ENCODE data around the gene CDH8. TPM values are rescaled to one million over a fixed set of nuclear protein-coding genes. Genes with fewer than 3 reads are reported as not detected.

The CDH8 gene, protein sequence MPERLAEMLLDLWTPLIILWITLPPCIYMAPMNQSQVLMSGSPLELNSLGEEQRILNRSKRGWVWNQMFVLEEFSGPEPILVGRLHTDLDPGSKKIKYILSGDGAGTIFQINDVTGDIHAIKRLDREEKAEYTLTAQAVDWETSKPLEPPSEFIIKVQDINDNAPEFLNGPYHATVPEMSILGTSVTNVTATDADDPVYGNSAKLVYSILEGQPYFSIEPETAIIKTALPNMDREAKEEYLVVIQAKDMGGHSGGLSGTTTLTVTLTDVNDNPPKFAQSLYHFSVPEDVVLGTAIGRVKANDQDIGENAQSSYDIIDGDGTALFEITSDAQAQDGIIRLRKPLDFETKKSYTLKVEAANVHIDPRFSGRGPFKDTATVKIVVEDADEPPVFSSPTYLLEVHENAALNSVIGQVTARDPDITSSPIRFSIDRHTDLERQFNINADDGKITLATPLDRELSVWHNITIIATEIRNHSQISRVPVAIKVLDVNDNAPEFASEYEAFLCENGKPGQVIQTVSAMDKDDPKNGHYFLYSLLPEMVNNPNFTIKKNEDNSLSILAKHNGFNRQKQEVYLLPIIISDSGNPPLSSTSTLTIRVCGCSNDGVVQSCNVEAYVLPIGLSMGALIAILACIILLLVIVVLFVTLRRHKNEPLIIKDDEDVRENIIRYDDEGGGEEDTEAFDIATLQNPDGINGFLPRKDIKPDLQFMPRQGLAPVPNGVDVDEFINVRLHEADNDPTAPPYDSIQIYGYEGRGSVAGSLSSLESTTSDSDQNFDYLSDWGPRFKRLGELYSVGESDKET
- total RNA-seq, result not detected

GRCh38 chr16:62036101-62036801 is at the start of gene CDH8:
TSS of gene CDH8 (minus strand) at chr16:62036438. CDS start at chr16:62021403, 15,035 bp downstream.
- no peaks in the 10 kb centered on the region for H3K9me3 ChIP-seq
- H3K4me1 ChIP-seq, result peaks cover 0 to 4% of the 10 kb centered on the region in 2 donors
- H3K27ac ChIP-seq, result peak within 1 kb of the TSS in 1 of 2 donors; percentile 9
- H3K4me3 ChIP-seq, result peak within 1 kb of the TSS; percentile 26 to 79
- intact Hi-C loops (cut with DNase I), result loop anchor here (10.0 kb wide), 2 partner anchors 91 to 241 kb away; no protein-coding TSS in a partner anchor
- peak in 1 of 2 donors; percentile 63 for DNase-seq (ENCODE audit: low spot score in 2 of 2)
- H3K36me3 ChIP-seq, result no peaks in the 10 kb centered on the region
- TF ChIP-seq, protein P1, sequence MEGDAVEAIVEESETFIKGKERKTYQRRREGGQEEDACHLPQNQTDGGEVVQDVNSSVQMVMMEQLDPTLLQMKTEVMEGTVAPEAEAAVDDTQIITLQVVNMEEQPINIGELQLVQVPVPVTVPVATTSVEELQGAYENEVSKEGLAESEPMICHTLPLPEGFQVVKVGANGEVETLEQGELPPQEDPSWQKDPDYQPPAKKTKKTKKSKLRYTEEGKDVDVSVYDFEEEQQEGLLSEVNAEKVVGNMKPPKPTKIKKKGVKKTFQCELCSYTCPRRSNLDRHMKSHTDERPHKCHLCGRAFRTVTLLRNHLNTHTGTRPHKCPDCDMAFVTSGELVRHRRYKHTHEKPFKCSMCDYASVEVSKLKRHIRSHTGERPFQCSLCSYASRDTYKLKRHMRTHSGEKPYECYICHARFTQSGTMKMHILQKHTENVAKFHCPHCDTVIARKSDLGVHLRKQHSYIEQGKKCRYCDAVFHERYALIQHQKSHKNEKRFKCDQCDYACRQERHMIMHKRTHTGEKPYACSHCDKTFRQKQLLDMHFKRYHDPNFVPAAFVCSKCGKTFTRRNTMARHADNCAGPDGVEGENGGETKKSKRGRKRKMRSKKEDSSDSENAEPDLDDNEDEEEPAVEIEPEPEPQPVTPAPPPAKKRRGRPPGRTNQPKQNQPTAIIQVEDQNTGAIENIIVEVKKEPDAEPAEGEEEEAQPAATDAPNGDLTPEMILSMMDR (IDR thresholded peaks at IDR 0.05), result no peak
- H3K27me3 ChIP-seq, result no peaks in the 10 kb centered on the region

- intact Hi-C loops (cut with DNase I), result no loop called here
- TF ChIP-seq, protein P1 (IDR thresholded peaks at IDR 0.05), result no peak
- Histone ChIP-seq H3K27ac (no peak overlapping the region), H3K4me3 (no peak overlapping the region), H3K9me3 (no peaks in the 10 kb centered on the region), H3K27me3 (no peaks in the 10 kb centered on the region), H3K4me1 (no peaks in the 10 kb centered on the region), H3K36me3 (no peaks in the 10 kb centered on the region)
- DNase-seq (ENCODE audit: low spot score in 2 of 2), result no peak
These were observed 43.0 kb upstream of the CDH8 start for GRCh38 chr16:62079236-62079635.

DNA sequence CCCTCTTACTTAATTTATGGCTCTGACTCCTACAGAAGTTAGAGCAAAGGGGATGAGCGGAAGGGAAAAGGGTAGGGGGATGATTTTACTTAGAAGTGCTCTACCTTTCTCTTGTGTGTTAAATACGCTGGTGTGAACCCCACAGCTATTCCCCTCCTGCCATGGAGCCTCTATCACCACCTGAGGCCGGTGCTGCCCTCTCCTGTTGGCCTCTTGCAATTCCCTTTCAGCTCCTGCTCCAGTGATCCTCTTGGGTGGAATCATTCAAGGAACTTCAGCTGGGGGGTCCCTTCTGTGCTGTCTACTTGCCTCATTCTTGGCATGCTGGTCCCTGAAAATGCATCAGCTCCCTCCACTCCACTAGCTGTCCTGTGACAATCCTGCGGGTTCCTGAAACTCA is 41.8 kb upstream of the CDH8 start:
- DNase-seq (ENCODE audit: low spot score in 2 of 2), result no peak
- no peaks in the 10 kb centered on the region for H3K27me3 ChIP-seq
- TF ChIP-seq, protein P1 (IDR thresholded peaks at IDR 0.05), result no peak
- no peaks in the 10 kb centered on the region for H3K36me3 ChIP-seq
- H3K4me1 ChIP-seq, result no peaks in the 10 kb centered on the region
- no peak overlapping the region for H3K27ac ChIP-seq
- no peak overlapping the region for H3K4me3 ChIP-seq
- intact Hi-C loops (cut with DNase I), result no loop called here
- no peaks in the 10 kb centered on the region for H3K9me3 ChIP-seq

DNA sequence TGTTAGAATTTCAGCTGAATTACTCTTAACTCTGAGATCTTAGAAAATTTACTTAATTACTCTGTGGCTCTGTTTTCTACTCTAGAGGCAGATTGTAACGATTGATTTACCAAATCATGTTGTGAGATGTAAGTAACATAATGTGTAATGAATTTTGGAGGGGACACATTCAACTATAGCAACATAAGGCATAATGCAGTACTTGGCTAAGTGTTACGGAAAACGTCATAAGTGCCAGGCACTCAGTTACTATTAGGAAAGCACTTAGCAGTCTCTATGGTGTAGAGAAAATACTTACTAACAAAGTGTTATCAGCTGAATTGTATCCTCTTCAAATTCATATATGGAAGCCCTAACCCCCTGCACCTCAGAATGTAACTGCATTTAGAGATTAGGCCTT is 40.6 kb upstream of the CDH8 start:
- Histone ChIP-seq H3K9me3 (no peaks in the 10 kb centered on the region), H3K27ac (no peak overlapping the region), H3K4me1 (no peaks in the 10 kb centered on the region), H3K36me3 (no peaks in the 10 kb centered on the region), H3K27me3 (no peaks in the 10 kb centered on the region), H3K4me3 (no peak overlapping the region)
- DNase-seq (ENCODE audit: low spot score in 2 of 2), result no peak
- intact Hi-C loops (cut with DNase I), result no loop called here
- TF ChIP-seq, protein P1 (IDR thresholded peaks at IDR 0.05), result no peak

- no peak overlapping the region for H3K27ac ChIP-seq
- no peak overlapping the region for H3K4me3 ChIP-seq
- no peaks in the 10 kb centered on the region for H3K27me3 ChIP-seq
- TF ChIP-seq, protein P1 (IDR thresholded peaks at IDR 0.05), result no peak
- H3K9me3 ChIP-seq, result no peaks in the 10 kb centered on the region
- H3K4me1 ChIP-seq, result no peaks in the 10 kb centered on the region
- intact Hi-C loops (cut with DNase I), result no loop called here
- no peak for DNase-seq (ENCODE audit: low spot score in 2 of 2)
- H3K36me3 ChIP-seq, result no peaks in the 10 kb centered on the region
These were observed 32.5 kb upstream of the CDH8 start for GRCh38 chr16:62068747-62069146.

All from ascending aorta (tissue), 2 donors.